Right lung (tissue), 5 donors: ENCODE results near the gene MPP4. TPM values are rescaled to one million over a fixed set of nuclear protein-coding genes. Genes with fewer than 3 reads are reported as not detected.
"Not testable (repeated sequence)": the region's sequence is repeated elsewhere in the genome, so short reads cannot be mapped to it uniquely, and the experiment has no call there.

Source experiments
- DNase-seq, 2 donors: peaks; one replicate each; pipeline ENCODE4 v3.0.0-alpha.2; 2013
- polyA plus RNA-seq, 5 donors: library from polyadenylated mRNA; unstranded; fragments of 120-200 nt; gene quantifications; one replicate each; pipeline versions ENCODE4 v1.2.1 to v1.2.3, GENCODE V29; 2013; ENCODE audit warnings: inconsistent platforms in 1 of 5, low replicate concordance in 1 of 5; ENCODE audit not compliant: insufficient read length in 5 of 5, insufficient read depth in 1 of 5

Gene MPP4
- polyA plus RNA-seq, 5 donors: 0.10 to 0.23 (median 0.15) TPM

DNA sequence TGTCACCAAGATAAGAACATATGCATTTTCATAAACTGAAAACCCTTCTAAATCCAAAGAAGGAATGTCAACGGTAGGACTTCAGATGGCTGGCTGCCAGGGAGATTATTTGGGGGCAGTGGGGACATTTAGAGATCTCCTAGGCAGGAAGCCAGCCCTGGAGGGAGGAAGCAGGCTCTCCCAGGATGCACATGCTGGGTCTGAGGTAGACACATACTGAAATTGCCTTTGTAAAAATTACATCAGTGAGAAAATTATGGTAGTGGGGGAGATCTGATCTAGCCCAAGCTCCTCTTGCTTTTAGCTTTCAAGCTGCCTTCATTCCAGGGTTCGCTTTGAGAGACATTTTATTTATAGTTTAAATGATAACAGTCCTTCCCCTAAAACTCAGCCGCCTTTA is 24.1 kb downstream of the MPP4 start:
- no peak for DNase-seq

GRCh38 chr2:201673546-201673945 is 24.9 kb downstream of the MPP4 start:
- DNase-seq: no peak

GRCh38 chr2:201671205-201671604 is 27.2 kb downstream of the MPP4 start:
- DNase-seq: not testable (repeated sequence)

DNA sequence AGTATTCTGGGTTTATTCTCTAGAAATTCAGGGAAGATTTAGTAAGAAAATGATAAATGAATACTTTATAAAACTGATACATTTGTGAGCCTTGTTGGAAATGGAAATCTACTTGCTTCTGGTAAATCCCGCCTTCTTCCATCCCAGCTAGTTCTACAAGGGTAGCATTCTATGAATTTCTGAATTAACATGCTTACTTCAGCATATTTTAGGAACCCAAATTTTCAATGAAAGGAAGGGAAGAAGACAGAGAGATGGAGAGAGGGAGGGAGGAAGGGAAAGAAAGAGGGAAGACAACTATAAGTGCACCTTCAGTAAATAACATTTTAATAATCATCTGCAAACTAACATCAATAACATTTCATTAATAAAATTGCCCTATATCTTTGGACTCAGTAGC is 28.6 kb downstream of the MPP4 start:
- DNase-seq: no peak

- DNase-seq: no peak
Observed at GRCh38 chr2:201668402-201668910, 30.0 kb downstream of the MPP4 start.

- no peak for DNase-seq
Observed at GRCh38 chr2:201664334-201664733, 34.1 kb downstream of the MPP4 start.

DNA sequence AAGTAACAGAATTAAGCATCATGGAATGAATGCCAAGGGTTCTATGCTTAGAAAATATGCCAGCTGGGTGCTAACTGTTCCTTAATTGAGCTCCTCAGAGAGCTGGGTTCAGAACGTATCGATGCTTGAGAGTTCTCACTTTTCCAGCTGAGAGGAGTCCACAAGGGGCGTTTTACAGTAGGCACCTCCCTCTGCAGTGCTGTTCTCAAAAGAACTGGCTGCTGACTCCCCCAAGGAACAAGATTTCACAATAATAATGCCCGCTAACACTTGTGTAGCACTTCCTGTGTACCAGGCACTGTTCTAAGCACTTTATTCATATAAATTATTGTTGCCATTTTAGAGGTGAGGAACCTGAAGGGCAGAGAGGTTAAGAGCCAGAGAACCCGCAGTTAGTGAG is 37.1 kb downstream of the MPP4 start:
- no peak for DNase-seq

DNA sequence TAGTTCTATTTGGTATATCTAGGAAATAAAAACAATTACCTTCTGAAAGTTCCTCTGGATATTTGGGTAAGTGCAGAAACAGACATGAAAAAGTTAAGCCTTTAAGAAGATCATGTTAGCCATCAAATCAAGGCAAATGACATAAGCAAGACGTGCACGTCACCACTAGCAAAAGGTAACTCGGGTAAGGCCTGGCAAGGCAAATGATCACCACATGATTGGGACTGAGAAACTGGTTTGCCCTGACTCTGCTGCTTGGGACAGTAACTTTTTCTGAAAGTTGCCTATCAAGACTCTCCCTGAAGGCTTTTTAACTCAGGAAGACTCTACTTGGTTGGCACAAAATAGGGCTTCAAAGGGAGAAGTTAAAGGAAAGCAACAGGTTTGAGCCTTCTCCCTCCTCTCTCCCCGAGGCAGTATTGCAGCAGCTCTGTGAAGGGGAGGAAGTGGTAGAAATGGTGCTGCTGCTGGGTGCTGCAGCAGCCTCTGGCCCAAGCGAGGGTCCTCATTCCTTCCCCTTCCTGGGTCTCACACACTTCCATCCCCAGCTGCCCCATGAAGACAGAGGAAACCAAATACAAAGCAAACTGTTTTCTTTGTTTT is 38.0 kb downstream of the MPP4 start:
- DNase-seq: no peak

GRCh38 chr2:201656740-201657139 is 41.7 kb downstream of the MPP4 start:
- no peak for DNase-seq

DNA sequence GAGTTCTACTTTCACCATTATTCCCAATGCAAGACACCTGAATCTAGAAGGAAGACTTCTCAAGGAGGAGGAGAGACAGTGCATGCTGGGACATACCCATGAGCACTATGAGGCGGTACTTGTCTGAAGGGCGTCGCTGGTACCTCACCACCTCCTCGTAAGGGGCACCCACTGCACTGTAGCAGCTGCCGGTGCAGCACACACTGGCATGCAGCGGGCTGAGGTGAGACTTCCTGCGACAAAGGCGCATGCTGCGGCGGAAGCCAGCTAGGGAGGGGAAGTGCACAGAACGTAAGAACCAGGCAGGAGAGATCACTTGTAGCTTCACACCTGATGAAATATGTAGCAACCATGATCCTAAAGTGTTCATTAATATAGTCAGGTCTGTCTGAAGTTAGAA is 42.3 kb downstream of the MPP4 start:
- DNase-seq: no peak

GRCh38 chr2:201654616-201655384 is 43.6 kb downstream of the MPP4 start:
- DNase-seq: no peak

- DNase-seq: no peak
Observed at GRCh38 chr2:201653221-201653620, 45.2 kb downstream of the MPP4 start.

DNA sequence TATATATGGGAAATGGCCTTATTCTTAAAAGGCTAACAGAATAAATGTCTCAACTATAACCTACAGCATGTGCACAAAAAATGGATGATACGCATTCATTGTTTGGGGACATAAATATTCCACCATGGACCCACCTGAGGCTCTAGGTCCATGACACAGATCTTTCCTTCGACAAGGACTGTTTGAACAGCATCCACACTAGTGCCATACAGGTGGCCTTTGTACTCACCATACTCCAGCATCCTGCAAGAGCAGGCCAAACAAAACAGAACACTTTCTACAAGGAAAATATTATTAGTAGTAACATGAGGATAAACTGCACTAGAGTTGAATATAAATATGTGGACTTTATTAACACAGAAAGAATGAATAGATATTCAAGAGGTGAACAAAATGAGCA is 49.0 kb downstream of the MPP4 start:
- DNase-seq: no peak

- DNase-seq: no peak
Observed at GRCh38 chr2:201647431-201647830, 51.0 kb downstream of the MPP4 start.

DNA sequence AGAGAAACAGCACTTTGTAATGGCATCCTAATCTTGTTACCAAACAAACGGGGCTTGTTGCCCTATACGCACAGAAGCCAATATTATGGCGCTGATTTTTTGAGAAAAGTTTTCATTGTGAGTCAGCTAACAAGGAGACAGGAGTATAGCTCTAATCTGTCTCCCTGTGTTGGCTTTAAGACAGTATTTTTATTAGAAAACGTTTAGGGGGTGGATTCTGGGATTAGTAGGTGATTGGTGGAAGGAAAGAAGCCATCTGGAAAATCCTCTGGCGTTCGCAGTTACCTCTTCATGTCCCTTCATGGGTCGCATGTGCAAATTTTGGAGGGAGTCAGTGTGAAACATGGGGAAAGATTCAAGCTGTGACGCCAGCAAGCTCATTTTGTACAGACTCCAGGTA is 54.4 kb downstream of the MPP4 start:
- peak; percentile 31 to 34 for DNase-seq

DNA sequence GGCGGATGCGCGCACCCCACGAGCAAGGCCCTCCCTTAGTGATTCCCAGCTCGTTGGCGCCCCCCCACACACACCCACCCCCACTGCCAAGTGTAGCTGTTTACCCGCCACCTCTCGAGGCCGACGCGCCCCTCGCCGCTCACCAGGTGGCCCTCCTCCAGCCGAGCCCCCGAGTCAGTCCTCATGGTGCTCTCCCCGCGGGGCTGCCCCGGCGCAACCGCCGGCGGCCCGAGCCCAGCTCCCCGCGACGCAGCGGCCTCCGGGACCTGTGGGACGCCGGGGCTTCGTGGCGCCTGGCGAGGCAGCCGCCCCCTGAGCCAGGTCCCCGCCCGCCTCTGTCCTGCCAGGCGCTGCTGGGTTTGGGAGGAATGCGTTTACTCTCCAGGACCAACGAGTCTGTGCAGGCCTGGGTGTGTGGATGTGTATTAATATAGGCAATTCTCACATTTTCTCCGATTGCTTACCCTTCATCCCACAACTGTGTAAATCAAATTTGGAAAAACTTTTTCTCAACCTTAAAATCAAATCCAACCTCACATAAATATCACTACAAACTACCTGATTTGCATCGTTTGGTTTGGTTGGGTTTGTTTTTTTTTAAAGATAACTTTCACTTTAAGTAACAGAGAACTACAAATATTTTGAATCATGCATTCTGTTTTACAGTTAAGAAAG is 55.1 kb downstream of the MPP4 start, which contains the start of gene TMEM237:
TMEM237 (minus strand) TSS at position 288 of the 675 bp plus-strand sequence; CDS start at position 185, 103 bp downstream.
- peak in 1 of 2 donors; percentile 65 for DNase-seq

- peak; percentile 87 to 88 for DNase-seq
Observed at GRCh38 chr2:201642579-201643215, 55.7 kb downstream of the MPP4 start.

GRCh38 chr2:201642086-201642578 is 56.3 kb downstream of the MPP4 start:
- DNase-seq: no peak

- no peak for DNase-seq
Observed at GRCh38 chr2:201639205-201639604, 59.2 kb downstream of the MPP4 start.

- no peak for DNase-seq
Observed at GRCh38 chr2:201638326-201638725, 60.1 kb downstream of the MPP4 start.

GRCh38 chr2:201633661-201634249 is 64.7 kb downstream of the MPP4 start:
- DNase-seq: peak; percentile 34 to 48

GRCh38 chr2:201631041-201631440 is 67.4 kb downstream of the MPP4 start:
- DNase-seq: no peak
